ENCODE measurements around the gene ZSWIM6. TPM values are rescaled to one million over a fixed set of nuclear protein-coding genes. Genes with fewer than 3 reads are reported as not detected.

Gene ZSWIM6
- total and polyA plus RNA-seq, 2 experiments from 2014 or later: 3.9 to 6.0 TPM

DNA sequence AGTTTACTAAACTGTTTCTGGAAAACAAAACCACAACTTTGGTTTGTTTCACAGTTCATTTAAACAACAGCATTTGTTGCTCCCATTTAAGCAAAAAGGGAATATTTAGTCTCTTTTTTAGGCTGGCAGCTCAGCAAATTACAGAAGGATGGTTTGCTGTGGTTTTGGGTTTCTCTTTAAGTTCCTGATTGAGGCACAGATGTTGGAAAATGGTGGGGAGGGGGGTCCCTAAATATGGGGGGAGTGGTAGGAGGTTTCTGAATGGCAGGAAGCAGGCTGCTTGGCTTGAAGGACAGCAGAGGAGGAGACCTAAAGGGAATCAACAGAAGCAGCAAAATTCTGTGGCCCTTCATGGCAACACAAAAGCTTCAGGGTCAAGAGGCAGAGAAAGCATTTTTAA lies 263.4 kb downstream of the ZSWIM6 start (continued):
- TF ChIP-seq STAT1 (IDR thresholded peaks at IDR 0.05; ENCODE audit: unreplicated experiment): no peak

Other genes with a start within 250 kb of the ZSWIM6 start
- gene SMIM15, start 169.8 kb upstream of the ZSWIM6 start, total RNA-seq (2014; rRNA removed; shearing (Covaris generic)): 33.4 and 45.7 TPM in 2 replicates
- 42.2 and 53.9 TPM in 2 replicates for gene SMIM15, start 169.8 kb upstream of the ZSWIM6 start, polyA plus RNA-seq (2016; fragmentation: Nextera tagmentation; extraction: Ambion mirVana)

Measured in GM23338 (cell line).